HG03135 (cell line): Measurements from ENCODE around the gene BCOR.

Experiments
- ATAC-seq: cut with Tn5 transposase; IDR thresholded peaks from one replicate; pipeline ENCODE4 v1.9.1; 2021; ENCODE audit warnings: mild to moderate bottlenecking, moderate library complexity; ENCODE audit not compliant: unreplicated experiment

Gene BCOR

DNA sequence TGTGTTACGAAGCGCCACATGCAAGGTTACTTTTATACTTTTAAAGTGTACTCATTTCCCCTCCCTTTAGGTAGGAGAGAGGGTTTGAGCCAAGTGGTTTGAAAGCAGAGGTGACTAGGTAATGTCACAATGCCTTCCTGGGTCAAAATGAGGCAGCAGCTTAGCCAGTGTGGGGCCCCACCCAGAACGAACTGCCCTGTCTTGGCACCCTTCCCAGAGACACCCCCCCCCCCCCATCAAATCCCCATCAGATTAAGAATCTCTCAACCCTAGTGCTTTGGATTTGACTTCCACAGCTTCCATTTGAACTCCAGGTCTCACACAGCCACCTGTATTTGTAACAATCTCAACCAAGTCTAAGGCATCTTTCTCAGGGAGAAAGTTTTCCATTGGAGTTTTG is 31.1 kb downstream of the BCOR start:
- ATAC-seq, result no peak

DNA sequence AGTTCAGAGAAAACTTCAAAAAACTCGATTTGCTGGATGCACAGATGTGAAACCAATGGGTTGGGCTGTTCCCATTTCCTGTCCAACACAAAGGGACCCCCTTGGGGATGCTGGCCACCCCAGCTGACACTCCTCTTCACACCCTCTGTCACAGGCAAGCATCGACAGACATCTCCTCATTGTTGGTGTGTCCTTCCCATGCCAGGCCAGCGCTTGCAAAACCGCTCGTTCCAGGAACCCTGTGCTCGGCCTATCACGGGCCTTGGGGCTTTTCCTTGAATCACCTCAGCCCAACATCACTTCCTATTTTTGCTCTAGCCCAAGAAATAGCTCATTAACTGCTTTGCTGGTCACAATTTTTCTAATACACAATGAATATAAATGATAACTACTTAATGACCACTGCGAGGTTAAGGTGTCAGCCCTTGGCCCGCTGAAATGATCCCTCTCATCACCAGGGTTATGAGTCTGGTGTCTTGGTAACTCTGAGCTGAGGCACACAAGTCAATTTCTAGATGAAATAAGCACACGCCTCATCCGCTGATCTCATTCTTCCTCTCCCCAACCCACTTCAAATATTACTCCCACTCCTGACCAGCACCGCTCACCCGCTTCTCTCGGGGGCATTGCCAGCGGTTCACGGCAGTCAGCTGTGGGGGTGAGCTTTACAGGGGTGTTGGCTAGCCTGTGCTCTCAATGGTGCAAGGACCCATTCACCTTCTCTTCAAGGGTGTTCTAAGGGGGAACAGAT is 32.3 kb downstream of the BCOR start:
- no peak for ATAC-seq

DNA sequence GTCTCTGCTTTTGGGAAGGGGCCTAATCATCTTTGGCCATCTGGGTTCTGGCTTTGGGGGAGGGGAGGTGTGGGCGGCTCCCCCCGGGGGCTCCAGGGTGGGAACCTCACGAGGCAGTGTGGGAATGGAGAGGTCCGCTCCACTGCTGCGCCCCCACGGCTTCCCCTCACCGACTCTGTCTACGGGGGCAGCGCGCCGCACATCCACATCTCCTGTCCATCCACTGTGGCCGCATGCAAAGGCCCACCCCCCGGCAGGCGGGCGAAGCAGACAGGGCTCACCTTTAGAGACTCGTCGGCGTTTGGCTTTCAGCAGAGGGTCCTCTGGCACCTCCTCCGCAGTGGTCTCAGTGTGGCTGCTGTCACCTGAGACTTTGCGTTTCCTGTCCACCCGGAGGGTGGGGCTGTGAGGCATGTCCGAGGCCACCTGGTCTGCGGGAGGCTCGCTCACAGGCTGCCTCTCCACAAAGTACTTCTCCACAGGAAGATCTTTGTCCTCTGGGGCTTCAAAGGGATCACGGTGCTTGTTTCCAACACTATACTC is 33.6 kb downstream of the BCOR start:
- no peak for ATAC-seq

DNA sequence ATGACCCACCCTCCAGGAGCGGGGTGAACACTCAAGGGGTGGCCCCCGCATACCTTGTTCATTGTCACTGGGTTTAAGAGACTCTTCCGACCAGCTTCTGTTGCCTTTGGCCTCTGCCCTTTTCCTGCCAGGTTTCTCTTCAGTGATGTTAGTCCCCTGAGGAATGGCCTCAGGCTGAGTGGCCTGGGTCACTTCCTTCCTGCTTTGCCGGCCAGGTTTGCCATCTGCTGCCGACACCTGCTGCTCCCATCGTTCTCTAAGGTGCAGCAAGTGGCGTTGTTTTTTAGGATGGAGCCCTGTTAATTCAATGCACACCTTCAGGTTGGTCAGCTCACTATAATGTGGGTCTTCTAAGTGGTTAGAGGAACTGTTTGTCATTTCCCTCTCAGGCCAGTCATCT is 34.2 kb downstream of the BCOR start:
- no peak for ATAC-seq

GRCh38 chrX:40062525-40063155 is 35.1 kb downstream of the BCOR start:
- no peak for ATAC-seq

- no peak for ATAC-seq
These were observed 35.8 kb downstream of the BCOR start for GRCh38 chrX:40061871-40062524.

DNA sequence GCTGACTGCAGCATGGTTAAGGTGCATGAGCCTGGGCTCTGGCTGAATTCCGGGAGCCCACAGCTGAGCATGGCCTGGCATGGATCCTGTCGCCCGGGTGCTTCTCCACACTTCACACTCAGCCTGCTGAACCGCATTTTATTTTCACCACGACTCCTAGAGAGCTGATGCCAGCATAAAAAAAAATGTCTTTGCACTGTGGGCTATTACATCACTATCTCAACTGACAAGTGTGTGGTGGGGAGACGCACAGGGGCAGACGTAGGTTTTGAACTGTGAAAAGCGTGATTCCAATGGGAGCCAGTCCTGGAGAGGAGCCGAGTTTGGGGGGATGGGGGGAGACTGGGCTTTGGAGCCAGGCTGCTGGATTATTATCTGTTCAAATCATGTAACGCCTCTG is 36.8 kb downstream of the BCOR start:
- no peak for ATAC-seq

DNA sequence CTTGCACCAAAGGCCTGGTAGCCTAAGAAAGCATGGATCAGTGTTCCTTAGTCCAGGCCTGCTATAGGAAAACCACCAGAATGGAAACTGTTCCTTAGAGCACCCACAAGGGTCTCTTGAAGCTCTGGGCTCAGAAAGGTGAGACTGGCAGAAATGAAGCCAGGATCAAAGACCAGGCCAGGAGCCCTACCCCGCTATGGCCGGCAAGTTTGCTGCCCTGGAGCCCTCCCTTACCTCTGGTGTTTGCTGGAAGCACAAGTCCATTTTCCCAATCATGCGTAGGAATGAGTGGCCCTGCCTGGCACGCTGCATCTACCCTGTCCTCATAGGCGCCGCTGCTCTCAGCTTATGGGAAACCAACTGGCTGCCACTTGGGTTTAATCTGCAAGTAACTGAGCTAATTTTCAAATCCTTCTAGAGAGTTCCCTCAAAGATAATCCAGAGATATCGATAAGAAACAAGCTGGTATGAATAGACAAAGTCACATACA is 37.4 kb downstream of the BCOR start:
- no peak for ATAC-seq

DNA sequence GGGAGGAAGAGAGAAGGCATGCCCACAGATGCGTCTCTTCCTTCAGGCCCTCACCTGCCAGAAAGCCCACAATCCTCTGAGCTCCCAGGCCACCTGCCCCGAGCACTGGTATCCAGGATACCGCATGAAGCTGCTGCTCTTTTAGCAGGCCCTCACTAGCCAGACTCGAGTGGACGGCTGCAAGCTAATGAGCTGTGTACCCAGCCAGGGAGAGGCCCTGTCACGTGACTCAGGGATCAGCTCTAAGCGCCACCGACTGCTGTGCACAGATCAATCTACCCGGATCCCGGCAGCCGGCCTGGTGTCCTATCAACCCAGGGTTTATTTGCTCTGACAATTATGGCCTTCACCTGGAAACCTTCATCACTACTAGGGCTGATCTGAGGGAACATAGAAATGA is 39.0 kb downstream of the BCOR start:
- ATAC-seq, result no peak

DNA sequence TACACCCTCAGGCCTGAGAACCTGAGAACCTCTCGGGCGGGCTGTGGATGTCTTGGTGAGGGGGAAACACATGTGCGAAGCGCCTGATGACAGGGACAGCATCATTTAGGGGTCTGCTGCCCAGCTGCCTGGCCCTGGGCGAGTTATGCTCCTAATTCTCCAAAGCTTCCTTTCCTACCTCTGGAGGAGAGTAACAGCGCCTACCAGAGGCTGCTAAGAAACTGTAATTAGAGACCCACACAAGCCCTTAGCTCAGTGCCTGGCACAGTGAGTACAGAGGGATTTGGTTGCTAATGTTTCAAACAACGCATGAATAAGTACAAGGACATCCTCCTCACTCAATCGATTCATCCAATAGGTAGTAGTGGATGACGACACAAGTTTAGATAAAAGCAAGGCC is 40.4 kb downstream of the BCOR start:
- no peak for ATAC-seq

DNA sequence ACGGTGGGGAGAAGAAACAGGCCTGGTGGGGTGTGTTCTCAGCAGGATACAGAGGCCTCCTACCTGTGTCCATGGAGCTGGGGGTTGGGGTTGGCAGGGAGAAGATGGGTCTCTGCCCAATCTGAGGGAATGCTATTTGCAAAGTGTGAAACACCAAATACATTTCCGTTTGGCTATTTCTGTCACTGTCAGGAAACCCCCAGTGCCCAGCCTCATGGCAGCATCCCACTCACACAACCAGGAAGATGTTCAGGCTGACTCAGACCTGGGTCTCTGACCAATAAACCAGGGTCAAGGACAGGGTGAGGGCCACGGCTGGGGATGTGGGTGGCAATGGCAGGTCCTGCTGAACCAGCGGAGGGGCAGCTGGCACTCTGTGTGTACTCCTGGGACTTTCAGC is 41.3 kb downstream of the BCOR start:
- no peak for ATAC-seq

DNA sequence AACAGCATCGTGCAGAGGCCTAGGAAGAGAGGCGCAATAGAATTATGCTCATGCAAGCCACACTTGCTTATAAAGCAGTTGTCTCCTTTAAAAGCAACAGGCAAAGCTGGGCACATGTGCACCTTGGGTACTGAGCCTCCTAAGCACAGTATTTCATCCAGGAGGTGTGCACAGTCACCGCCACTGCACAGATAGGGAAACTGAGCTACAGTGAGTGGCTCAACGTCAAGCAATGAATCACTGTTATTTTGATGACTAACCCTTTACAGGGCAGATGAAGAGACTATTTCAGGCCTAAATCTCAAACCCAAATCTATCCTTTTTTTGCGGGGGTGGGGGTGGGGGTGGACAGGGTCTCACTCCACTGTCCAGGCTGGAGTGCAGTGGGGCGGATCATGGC is 42.3 kb downstream of the BCOR start:
- ATAC-seq, result no peak

DNA sequence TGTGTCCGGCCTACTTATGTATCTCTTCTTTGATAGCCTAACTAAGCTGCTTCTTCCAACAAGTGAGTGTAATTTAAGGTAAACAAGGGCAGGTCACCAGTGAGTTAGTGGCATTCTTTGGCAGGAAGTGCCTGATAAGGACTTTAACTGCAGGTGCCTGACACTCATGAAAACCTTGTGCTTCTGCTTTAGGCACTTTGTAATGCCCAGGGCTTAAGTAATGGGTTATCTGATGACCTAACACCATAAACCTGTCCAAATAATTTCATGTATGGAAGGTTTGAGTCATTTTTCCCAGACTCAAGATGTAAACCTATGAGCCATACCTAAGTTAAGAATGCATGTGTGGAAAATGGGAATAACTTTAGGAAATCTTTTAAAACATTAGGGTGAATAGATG is 43.0 kb downstream of the BCOR start:
- no peak for ATAC-seq

DNA sequence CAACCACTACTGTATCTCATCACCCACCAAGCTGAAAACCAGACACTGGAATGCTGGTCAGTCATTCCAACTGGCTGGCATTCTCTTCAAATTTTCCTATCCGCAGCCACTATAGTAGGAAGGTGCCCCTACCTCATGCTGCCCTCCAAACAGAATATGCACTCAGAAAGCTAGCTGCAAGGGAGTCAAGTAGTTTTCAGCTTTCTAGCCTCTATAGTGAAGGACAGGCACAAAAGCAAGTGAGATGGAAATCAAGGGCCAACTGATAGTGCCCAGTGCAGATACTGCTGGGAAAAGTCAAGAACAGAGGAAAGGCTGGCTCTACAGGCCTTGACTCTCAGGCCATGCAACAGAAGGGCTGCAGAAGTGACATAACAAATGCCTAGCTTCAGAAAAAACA is 47.2 kb downstream of the BCOR start:
- ATAC-seq, result no peak

- ATAC-seq, result no peak
These were observed 48.6 kb downstream of the BCOR start for GRCh38 chrX:40049084-40049641.

DNA sequence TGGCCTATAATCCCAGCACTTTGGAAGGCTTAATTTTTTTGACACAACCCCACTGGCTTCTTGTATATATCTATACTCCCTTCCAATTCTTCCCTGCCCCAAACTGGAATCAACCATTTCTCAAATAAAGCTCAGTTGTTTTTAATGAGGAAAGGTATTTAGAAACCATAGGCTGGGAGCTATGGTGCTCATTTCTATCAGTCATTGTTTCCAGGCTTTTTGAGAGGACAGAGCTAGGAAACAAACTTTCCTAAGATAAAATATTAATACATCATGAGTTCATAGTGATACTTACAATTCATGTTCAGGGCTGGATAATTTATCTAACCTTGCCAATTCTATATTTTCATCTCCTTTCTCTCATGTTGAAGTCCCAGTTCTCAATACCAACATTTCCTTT is 50.3 kb downstream of the BCOR start:
- ATAC-seq, result no peak

DNA sequence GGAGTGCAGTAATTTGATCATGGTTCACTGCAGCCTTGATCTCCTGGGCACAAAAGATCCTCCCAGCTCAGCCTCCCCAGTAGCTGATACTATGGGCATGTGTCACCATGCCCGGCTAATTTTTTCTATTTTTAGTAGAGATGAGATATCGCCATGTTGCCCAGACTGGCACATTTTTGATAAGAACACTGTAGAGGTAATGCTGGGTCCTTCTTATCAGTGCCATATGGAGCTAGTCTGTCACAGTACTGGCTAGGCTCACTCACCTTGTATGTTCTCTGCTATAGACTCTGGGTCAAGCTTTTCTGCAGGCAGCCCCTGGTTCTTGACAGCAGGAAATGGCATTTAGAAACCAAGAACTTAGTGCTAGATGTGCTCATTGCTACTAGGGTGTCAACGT is 53.9 kb downstream of the BCOR start:
- no peak for ATAC-seq

DNA sequence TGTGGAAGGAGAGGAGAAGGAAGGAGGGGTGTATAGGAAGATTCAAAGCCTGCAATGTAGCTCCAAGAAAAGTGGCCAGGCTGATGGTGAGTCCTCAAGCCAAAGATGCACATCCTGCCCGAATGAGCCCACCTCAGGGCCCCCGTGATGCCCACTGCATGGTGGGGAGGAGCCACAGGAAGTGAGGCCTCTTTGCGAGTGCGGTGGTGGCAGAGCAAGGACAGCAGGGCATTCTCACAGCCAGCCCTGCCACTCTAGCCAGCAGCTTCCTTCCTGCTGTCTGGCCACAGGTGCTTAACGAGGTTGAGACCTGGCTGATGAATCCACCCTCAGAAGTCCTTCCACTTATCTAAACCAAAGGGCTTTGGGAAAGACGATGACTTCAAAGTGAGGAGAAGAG is 55.8 kb downstream of the BCOR start:
- ATAC-seq, result no peak

- ATAC-seq, result no peak
These were observed 56.9 kb downstream of the BCOR start for GRCh38 chrX:40040686-40041461.

DNA sequence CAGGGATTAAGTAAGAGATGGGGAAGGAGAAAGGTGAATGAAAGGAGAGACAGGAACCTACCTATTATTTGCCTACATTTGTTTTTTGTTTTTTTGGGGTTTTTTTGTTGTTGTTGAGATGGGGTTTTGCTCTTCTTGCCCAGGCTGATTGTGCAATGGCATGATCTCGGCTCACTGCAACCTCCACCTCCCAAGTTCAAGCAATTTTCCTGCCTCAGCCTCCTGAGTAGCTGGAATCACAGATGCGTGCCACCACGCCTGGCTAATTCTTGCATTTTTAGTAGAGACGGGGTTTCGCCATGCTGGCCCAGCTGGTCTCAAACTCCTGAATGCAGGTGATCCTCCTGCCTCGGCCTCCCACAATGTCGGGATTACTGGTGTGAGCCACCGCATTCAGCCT is 57.9 kb downstream of the BCOR start:
- ATAC-seq, result no peak

GRCh38 chrX:40037367-40037766 is 60.4 kb downstream of the BCOR start:
- ATAC-seq, result no peak
